ENCODE data around the gene L3MBTL4.
"Not testable (repeated sequence)": the region's sequence is repeated elsewhere in the genome, so short reads cannot be mapped to it uniquely, and the experiment has no call there.

The L3MBTL4 gene

GRCh38 chr18:6406075-6406909 lies 8.4 kb downstream of the L3MBTL4 start:
- DNase-seq = peak; percentile 86 to 90 (median 90)

- DNase-seq = no peak
Measured at GRCh38 chr18:6405237-6406074, 9.3 kb downstream of the L3MBTL4 start.

GRCh38 chr18:6404834-6405233 lies 9.9 kb downstream of the L3MBTL4 start:
- DNase-seq = no peak

GRCh38 chr18:6401687-6402086 lies 13.0 kb downstream of the L3MBTL4 start:
- peak in 1 of 3 donors; percentile 17 for DNase-seq

- DNase-seq = peak in 2 of 3 donors; percentile 39 to 54
Measured at GRCh38 chr18:6399776-6400175, 14.9 kb downstream of the L3MBTL4 start.

GRCh38 chr18:6397931-6398566 lies 16.7 kb downstream of the L3MBTL4 start:
- DNase-seq = no peak

- no peak for DNase-seq
Measured at GRCh38 chr18:6396847-6397246, 17.9 kb downstream of the L3MBTL4 start.

- no peak for DNase-seq
Measured at GRCh38 chr18:6396276-6396675, 18.4 kb downstream of the L3MBTL4 start.

GRCh38 chr18:6389005-6389404 lies 25.7 kb downstream of the L3MBTL4 start:
- DNase-seq = no peak

GRCh38 chr18:6382963-6383362 lies 31.7 kb downstream of the L3MBTL4 start:
- DNase-seq = no peak

- not testable (repeated sequence) for DNase-seq
Measured at GRCh38 chr18:6377473-6377872, 37.2 kb downstream of the L3MBTL4 start.

- DNase-seq = no peak
Measured at GRCh38 chr18:6376433-6377229, 38.1 kb downstream of the L3MBTL4 start.

- no peak for DNase-seq
Measured at GRCh38 chr18:6374935-6375529, 39.7 kb downstream of the L3MBTL4 start.

GRCh38 chr18:6374340-6374739 lies 40.4 kb downstream of the L3MBTL4 start:
- DNase-seq = no peak

- DNase-seq = no peak
Measured at GRCh38 chr18:6373187-6373586, 41.5 kb downstream of the L3MBTL4 start.

- no peak for DNase-seq
Measured at GRCh38 chr18:6370886-6371635, 43.6 kb downstream of the L3MBTL4 start.

- no peak for DNase-seq
Measured at GRCh38 chr18:6370410-6370809, 44.3 kb downstream of the L3MBTL4 start.

- DNase-seq = no peak
Measured at GRCh38 chr18:6368017-6368416, 46.7 kb downstream of the L3MBTL4 start.

- no peak for DNase-seq
Measured at GRCh38 chr18:6367208-6367607, 47.5 kb downstream of the L3MBTL4 start.

- no peak for DNase-seq
Measured at GRCh38 chr18:6366776-6367175, 47.9 kb downstream of the L3MBTL4 start.

- no peak for DNase-seq
Measured at GRCh38 chr18:6365385-6365784, 49.3 kb downstream of the L3MBTL4 start.

Measured in suppressor macrophage treated with lipopolysaccharide for 1 hour (primary cell).